ENCODE results near the gene KNG1.

GRCh38 chr3:186789554-186790260, 72.5 kb downstream of the KNG1 start:
- TF ChIP-seq POLR2AphosphoS5 (IDR thresholded peaks at IDR 0.05; ENCODE audit: low read depth, low read length) (peak; percentile 92), MAFK (IDR thresholded peaks at IDR 0.05; ENCODE audit: low read depth, low read length) (no peak), JUND (IDR thresholded peaks at IDR 0.05; ENCODE audit: low read length) (no peak), EZH2 (IDR thresholded peaks at IDR 0.05; ENCODE audit: low read depth, low read length, severe bottlenecking) (no peak), PHF8 (conservative IDR thresholded peaks at IDR 0.05; ENCODE audit: low read depth, low read length) (no peak), SRF (IDR thresholded peaks at IDR 0.05; ENCODE audit: low read depth, low read length) (no peak), SIN3A (conservative IDR thresholded peaks at IDR 0.05 in 1 of 2, IDR thresholded peaks at IDR 0.05 in 1 of 2; ENCODE audit: low read depth in 1 of 2, low read length in 2 of 2) (peak in 1 of 2 experiments; percentile 89; a peak in 1 of 4 replicates), POLR2A (IDR thresholded peaks at IDR 0.05; ENCODE audit: control extremely low read depth in 1 of 2, low read depth in 2 of 2, low read length in 2 of 2) (no peak; a peak in 1 of 3 replicates), KDM5A (IDR thresholded peaks at IDR 0.05; ENCODE audit: low read length) (no peak), RFX5 (IDR thresholded peaks at IDR 0.05; ENCODE audit: borderline replicate concordance, low read depth, low read length) (no peak), YY1 (IDR thresholded peaks at IDR 0.05; ENCODE audit: low read depth, low read length) (no peak), CTCF (IDR thresholded peaks at IDR 0.05; ENCODE audit: control extremely low read depth in 1 of 3, insufficient read depth in 1 of 3, low read depth in 1 of 3, low read length in 3 of 3) (no peak)

Data from H1 (cell line).